AG09319 (cell line): ENCODE measurements around the gene PAK3.

ENCODE experiments used
- DNase-seq: peaks from one replicate; pipeline ENCODE4 v3.0.0-alpha.2; 2010; ENCODE audit warnings: low read depth; ENCODE audit errors: extremely low read depth
- TF ChIP-seq, protein P1 (sequence below): IDR thresholded peaks from 2 replicates; pipeline ENCODE4 v1.5.1; 2011; ENCODE audit warnings: low read depth, mild to moderate bottlenecking, inconsistent platforms, low read length, moderate library complexity

PAK3 gene

DNA sequence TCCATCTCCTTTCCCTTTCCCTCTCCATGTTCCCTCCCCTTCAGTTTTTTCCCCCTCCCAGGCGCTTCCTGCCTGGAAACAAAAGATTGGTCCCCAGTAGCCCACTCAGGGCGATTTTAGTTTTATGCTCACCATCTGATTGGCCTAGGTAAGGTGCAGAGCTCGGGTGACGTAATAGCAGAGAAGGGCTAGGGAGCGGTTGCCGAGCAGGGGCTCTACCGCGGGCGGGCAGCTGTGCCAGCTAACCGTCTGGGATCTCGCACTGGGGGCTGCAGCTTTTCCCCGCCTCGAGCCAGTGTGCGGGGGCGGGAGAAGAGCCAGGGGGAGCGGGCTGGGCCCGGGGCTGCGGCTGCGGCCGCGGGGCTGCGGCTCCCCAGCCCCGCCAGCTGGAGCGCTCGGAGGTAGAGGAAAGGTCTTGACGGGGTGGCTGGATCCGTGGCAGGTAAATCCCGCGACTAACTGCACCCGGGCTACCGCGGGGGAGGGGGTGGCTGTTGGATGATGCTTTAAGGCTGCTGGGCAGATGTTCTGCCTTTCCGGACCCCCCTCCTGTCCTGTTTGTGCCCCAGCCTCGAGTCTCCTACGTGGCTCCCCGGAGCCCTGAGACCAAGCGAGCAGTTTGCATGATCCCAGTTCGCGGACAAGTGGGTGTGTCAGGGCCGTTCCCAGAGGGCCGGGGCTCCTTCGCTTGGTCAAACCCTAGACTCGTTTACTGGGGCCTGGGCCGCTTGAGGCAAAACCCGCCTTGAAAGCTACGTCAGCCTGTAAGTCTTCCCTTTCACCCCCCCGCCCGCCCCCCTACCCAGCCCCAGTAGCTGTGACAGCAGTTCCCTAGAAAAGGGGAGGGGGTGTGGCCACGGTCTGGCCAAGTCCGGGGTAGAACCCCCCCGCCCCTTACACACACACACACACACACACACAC lies at the start of gene PAK3:
PAK3 (plus strand) TSS at position 218 of the 922 bp plus-strand sequence. CDS start 26,913 bp downstream, outside the sequence.
- no peak for DNase-seq
- TF ChIP-seq, protein P1, sequence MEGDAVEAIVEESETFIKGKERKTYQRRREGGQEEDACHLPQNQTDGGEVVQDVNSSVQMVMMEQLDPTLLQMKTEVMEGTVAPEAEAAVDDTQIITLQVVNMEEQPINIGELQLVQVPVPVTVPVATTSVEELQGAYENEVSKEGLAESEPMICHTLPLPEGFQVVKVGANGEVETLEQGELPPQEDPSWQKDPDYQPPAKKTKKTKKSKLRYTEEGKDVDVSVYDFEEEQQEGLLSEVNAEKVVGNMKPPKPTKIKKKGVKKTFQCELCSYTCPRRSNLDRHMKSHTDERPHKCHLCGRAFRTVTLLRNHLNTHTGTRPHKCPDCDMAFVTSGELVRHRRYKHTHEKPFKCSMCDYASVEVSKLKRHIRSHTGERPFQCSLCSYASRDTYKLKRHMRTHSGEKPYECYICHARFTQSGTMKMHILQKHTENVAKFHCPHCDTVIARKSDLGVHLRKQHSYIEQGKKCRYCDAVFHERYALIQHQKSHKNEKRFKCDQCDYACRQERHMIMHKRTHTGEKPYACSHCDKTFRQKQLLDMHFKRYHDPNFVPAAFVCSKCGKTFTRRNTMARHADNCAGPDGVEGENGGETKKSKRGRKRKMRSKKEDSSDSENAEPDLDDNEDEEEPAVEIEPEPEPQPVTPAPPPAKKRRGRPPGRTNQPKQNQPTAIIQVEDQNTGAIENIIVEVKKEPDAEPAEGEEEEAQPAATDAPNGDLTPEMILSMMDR: no peak

DNA sequence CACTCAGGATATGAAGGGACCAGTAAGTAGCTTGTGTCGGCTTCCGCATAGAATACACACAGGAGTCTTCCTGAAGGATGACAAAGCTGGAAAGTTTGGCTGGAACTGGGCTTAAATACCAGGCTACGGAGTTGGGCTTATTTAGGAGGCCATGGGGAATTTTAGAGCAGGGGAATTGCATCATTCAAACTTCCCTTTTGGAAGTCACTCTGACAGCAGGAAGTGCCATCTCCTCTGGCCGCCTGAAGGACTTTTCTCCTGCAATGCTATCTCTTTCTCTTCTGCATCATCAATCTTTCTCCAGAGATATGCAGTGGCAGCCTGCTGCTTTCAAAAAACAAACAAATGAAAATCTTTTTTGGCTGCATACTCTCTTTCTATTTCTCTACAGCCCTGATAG lies 48.4 kb upstream of the PAK3 start:
- no peak for DNase-seq
- TF ChIP-seq, protein P1: no peak

DNA sequence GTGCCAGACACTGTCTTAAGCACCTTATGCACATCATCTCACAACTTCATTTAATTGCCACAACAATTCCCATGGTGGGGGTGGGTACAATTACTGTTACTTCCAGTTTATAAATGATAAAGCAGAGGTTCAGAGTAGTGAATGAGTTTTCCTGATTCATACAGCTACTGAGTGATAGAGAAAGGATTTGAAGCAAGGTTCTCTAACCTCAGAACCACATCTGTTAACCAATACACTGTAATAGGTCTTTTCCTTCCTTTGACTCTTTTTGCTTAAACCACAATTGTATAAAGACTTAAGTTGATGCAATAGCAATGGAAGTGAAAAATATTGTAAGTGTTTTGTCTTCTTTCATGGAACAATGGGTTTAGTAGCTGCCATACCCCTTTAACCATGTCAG lies 43.5 kb upstream of the PAK3 start:
- TF ChIP-seq, protein P1: no peak
- no peak for DNase-seq

DNA sequence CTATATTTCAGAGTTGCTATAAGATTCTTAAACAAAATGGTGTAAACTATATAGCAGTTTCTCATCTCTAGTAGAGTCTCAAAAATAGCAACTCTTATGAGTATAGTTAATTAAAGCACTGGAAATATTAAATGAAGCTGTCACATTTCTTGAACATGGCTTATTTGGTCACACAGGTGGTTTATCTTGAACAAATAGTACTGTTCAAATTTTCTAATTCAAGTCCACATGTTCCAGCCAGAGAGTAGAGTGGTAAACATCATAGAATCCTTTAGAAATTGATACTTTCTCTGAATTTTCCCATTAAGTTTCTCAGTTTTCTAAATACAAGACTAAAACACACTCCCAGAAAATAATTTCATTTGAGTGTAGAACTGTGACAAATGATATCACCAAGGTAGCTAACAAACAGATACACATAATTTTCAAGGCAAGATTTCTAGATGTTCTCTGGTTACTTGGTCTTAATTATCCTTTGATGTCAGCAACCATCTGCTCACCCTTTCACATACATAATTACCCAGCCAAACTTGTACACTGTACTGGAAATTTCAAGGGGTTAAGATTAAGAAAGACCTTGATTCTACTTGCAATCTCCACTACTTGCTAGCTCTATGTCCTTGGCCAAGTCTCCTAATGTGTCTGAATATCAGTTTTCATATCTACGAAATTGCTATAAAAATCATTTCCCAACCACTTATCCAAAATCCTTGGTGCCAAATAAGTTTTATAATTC lies 24.3 kb upstream of the PAK3 start:
- no peak for DNase-seq
- TF ChIP-seq, protein P1: no peak

DNA sequence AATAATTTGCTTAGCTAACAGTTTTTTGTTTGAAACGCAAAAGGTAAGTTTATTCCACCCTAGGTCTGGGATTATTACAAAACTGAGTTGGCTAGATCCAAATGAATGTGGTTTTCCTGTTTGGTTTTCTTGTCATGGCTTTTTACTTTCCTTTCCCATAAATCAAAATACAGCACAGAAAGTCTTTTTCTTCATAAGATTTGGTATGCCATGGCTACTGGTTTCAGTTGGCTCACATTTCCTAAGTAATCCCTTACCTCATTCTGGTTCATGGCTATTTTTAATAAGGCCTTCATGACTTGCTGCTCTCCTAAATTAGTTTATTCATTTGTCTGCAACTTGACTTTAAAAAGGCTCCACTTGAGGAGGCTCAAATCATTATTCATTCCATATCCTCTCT lies 12.9 kb upstream of the PAK3 start:
- TF ChIP-seq, protein P1: no peak
- no peak for DNase-seq

DNA sequence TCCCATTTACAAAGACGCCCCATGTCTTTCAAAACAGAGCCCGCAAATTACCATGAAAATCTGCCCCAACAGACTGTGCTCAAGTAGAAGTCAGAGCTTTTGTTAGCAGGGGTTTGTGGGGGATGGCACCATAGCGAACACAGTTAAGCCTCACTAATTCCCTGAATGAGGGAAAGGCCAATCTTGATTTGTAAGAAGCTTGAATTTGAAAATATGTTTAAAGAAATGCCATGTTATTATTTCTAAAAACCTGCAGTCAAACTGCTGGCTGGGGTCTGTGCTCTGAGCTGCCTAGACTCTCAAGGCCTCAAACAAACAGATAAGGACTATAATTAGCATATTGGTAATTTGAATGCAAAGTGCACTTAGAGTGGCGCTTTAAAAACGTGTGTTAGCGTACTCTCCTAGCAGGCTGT lies 9.4 kb upstream of the PAK3 start:
- TF ChIP-seq, protein P1: no peak
- DNase-seq: no peak

DNA sequence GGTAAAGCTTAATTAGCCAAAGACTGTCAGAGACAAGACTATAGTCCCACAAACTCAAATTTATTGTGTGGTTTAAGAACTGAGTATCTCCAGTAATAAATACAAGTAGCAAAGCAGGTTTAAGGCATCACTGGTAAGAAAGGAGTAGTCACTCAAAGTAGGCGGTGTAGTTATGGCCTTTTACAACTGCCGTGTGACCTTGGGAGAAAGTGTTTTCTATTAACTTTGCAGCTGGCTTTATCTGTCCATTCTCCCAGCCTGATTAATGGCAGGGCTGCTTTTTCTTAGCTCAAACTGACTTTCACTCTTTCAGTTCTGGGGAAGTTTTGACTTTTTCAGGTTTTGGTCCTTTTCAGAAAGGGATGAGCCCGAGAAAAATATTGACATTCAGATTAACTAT lies 7.4 kb upstream of the PAK3 start:
- no peak for DNase-seq
- TF ChIP-seq, protein P1: no peak
